ENCODE results near the gene ACTG2. TPM values are rescaled to one million over a fixed set of nuclear protein-coding genes. Genes with fewer than 3 reads are reported as not detected.

The ACTG2 gene
- total and polyA plus RNA-seq, 2 experiments from 2014 or later = not detected

GRCh38 chr2:73925853-73926492 is 33.2 kb downstream of the ACTG2 start:
- in situ Hi-C loops (cut with MboI) = no loop called here
- no peaks in the 10 kb centered on the region for H3K9me2 ChIP-seq (ENCODE audit: insufficient read depth)
- peaks cover 6% of the 10 kb centered on the region; the same call in 1 of the 2 replicates for H4K20me1 ChIP-seq (ENCODE audit: insufficient read depth)
- 65 to 66% methylated on average over 13 of the region's 13 CpGs for WGBS, 2 experiments (ENCODE audit: low coverage in 1 of 2, low lambda C conversion rate in 2 of 2, missing lambda C conversion rate in 2 of 2)
- H3K4me1 ChIP-seq (ENCODE audit: insufficient read depth) = peaks cover 12% of the 10 kb centered on the region
- peak overlapping the region; percentile 96 for H3K4me2 ChIP-seq (ENCODE audit: unreplicated experiment)
- H3F3A ChIP-seq (ENCODE audit: insufficient read depth) = peaks cover 25% of the 10 kb centered on the region; the same call in 1 of the 2 replicates
- peak overlapping the region; percentile 79 for H3K4me3 ChIP-seq
- peak overlapping the region; percentile 94 for H3K9ac ChIP-seq
- peak overlapping the region; percentile 74 for H2AFZ ChIP-seq
- H3K36me3 ChIP-seq (ENCODE audit: low read depth) = no peaks in the 10 kb centered on the region
- H3K27me3 ChIP-seq (replicated peaks; ENCODE audit: insufficient read depth) = peaks cover 5% of the 10 kb centered on the region; the same call in 1 of the 2 replicates
- H3K9me3 ChIP-seq (ENCODE audit: low read depth) = no peaks in the 10 kb centered on the region
- TF ChIP-seq EZH2 (IDR thresholded peaks at IDR 0.05; ENCODE audit: insufficient read depth, poor library complexity, severe bottlenecking) (no peak), EZH2phosphoT487 (IDR thresholded peaks at IDR 0.05; ENCODE audit: insufficient read depth, low read depth) (no peak)
- DNase-seq = no peak
- H3K79me2 ChIP-seq (ENCODE audit: insufficient read depth) = peaks cover 39% of the 10 kb centered on the region
- H3K27ac ChIP-seq = no peak overlapping the region

DNA sequence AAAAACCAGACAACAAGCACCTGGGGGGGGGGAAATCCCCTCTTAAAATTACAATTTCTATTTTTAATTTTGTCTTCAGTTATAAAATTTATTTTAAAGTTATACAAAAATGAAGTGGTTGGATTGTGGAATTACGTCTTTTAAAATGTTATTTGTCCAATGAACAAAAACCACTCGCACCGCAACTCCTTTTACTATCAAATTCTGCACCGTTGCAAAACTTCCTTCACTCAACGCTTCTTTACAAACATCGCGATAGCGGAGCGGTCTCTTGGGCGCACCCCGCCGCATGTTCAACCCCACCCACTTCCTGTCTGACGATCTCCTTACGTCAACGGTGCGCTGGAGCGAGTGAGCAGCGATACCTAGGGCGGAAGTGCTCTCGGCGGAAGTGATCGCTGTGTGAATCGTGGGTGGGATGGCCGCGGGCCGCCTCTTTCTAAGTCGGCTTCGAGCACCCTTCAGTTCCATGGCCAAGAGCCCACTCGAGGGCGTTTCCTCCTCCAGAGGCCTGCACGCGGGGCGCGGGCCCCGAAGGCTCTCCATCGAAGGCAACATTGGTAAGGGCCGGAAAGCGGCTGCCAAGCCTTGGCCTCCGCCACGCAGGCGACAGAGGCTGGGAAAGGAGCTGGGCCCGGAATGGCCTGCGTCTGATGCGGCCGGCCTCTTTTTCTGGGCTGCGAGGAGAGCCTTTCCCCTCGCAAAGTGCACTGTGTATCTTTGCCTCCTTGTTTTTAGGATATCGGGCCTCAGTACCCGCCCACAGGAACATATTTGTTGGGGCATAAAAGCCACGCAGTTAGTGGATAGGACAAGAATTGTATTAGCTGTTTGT is 33.9 kb downstream of the ACTG2 start, which contains the start of gene DGUOK:
Gene DGUOK (plus strand): TSS at position 388 of the 835 bp plus-strand sequence. CDS start 31 bp downstream, at position 419.
- no peak for TF ChIP-seq EZH2phosphoT487 (IDR thresholded peaks at IDR 0.05; ENCODE audit: insufficient read depth, low read depth)
- no peak for TF ChIP-seq EZH2 (IDR thresholded peaks at IDR 0.05; ENCODE audit: insufficient read depth, poor library complexity, severe bottlenecking)
- Histone ChIP-seq H3K9ac (peak within 1 kb of the TSS; percentile 94), H2AFZ (peak within 1 kb of the TSS; percentile 74), H3K9me3 (ENCODE audit: low read depth) (no peaks in the 10 kb centered on the region), H3K4me2 (ENCODE audit: unreplicated experiment) (peak within 1 kb of the TSS; percentile 96), H3F3A (ENCODE audit: insufficient read depth) (peaks cover 33% of the 10 kb centered on the region), H3K9me2 (ENCODE audit: insufficient read depth) (no peaks in the 10 kb centered on the region), H3K27ac (peak within 1 kb of the TSS; percentile 84), H3K36me3 (ENCODE audit: low read depth) (no peaks in the 10 kb centered on the region), H3K4me3 (peak within 1 kb of the TSS; percentile 79), H3K27me3 (replicated peaks; ENCODE audit: insufficient read depth) (no peaks in the 10 kb centered on the region), H3K79me2 (ENCODE audit: insufficient read depth) (peaks cover 44% of the 10 kb centered on the region), H3K4me1 (ENCODE audit: insufficient read depth) (peaks cover 14% of the 10 kb centered on the region), H4K20me1 (ENCODE audit: insufficient read depth) (peaks cover 6% of the 10 kb centered on the region; the same call in 1 of the 2 replicates)
- 1% methylated on average over 45 to 50 of the region's 50 CpGs for WGBS, 2 experiments (ENCODE audit: low coverage in 1 of 2, low lambda C conversion rate in 2 of 2, missing lambda C conversion rate in 2 of 2)
- in situ Hi-C loops (cut with MboI) = no loop called here
- peak; percentile 100 for DNase-seq

GRCh38 chr2:73927344-73927743 is 34.5 kb downstream of the ACTG2 start:
- in situ Hi-C loops (cut with MboI) = no loop called here

GRCh38 chr2:73928963-73929347 is 36.1 kb downstream of the ACTG2 start:
- no peak for TF ChIP-seq EZH2phosphoT487 (IDR thresholded peaks at IDR 0.05; ENCODE audit: insufficient read depth, low read depth)
- no peak for TF ChIP-seq EZH2 (IDR thresholded peaks at IDR 0.05; ENCODE audit: insufficient read depth, poor library complexity, severe bottlenecking)
- in situ Hi-C loops (cut with MboI) = no loop called here
- Histone ChIP-seq H3K9ac (no peak overlapping the region), H3K9me2 (ENCODE audit: insufficient read depth) (no peaks in the 10 kb centered on the region), H3K36me3 (ENCODE audit: low read depth) (no peaks in the 10 kb centered on the region), H3K4me3 (no peak overlapping the region), H3F3A (ENCODE audit: insufficient read depth) (peaks cover 53% of the 10 kb centered on the region), H3K27me3 (replicated peaks; ENCODE audit: insufficient read depth) (no peaks in the 10 kb centered on the region), H3K4me1 (ENCODE audit: insufficient read depth) (peaks cover 29% of the 10 kb centered on the region), H3K79me2 (ENCODE audit: insufficient read depth) (peaks cover 62% of the 10 kb centered on the region), H3K9me3 (ENCODE audit: low read depth) (no peaks in the 10 kb centered on the region), H3K27ac (no peak overlapping the region), H4K20me1 (ENCODE audit: insufficient read depth) (peaks cover 17% of the 10 kb centered on the region), H2AFZ (no peak overlapping the region), H3K4me2 (ENCODE audit: unreplicated experiment) (no peak overlapping the region)
- no peak for DNase-seq
- 94 to 97% methylated on average over 2 of the region's 2 CpGs for whole genome bisulfite sequencing, 2 experiments (ENCODE audit: low coverage in 1 of 2, low lambda C conversion rate in 2 of 2, missing lambda C conversion rate in 2 of 2)

More at GRCh38 chr2:73927344-73927743, 34.5 kb downstream of the ACTG2 start:
- peaks cover 46% of the 10 kb centered on the region for H3K79me2 ChIP-seq (ENCODE audit: insufficient read depth)
- H3K4me3 ChIP-seq = peak overlapping the region; percentile 79
- peaks cover 19% of the 10 kb centered on the region for H3K4me1 ChIP-seq (ENCODE audit: insufficient read depth)
- no peak for DNase-seq
- H3K9ac ChIP-seq = peak overlapping the region; percentile 94
- no peaks in the 10 kb centered on the region for H3K27me3 ChIP-seq (replicated peaks; ENCODE audit: insufficient read depth)
- no peak for TF ChIP-seq EZH2phosphoT487 (IDR thresholded peaks at IDR 0.05; ENCODE audit: insufficient read depth, low read depth)
- no peak for TF ChIP-seq EZH2 (IDR thresholded peaks at IDR 0.05; ENCODE audit: insufficient read depth, poor library complexity, severe bottlenecking)
- H2AFZ ChIP-seq = peak overlapping the region; percentile 74
- H3K27ac ChIP-seq = peak overlapping the region; percentile 84
- 1 to 3% methylated on average over 6 of the region's 6 CpGs for WGBS, 2 experiments (ENCODE audit: low coverage in 1 of 2, low lambda C conversion rate in 2 of 2, missing lambda C conversion rate in 2 of 2)
- H3K9me2 ChIP-seq (ENCODE audit: insufficient read depth) = no peaks in the 10 kb centered on the region
- H4K20me1 ChIP-seq (ENCODE audit: insufficient read depth) = peaks cover 8% of the 10 kb centered on the region; the same call in 1 of the 2 replicates
- peak overlapping the region; percentile 84 for H3K4me2 ChIP-seq (ENCODE audit: unreplicated experiment)
- no peaks in the 10 kb centered on the region for H3K36me3 ChIP-seq (ENCODE audit: low read depth)
- H3F3A ChIP-seq (ENCODE audit: insufficient read depth) = peaks cover 39% of the 10 kb centered on the region
- no peaks in the 10 kb centered on the region for H3K9me3 ChIP-seq (ENCODE audit: low read depth)
